IMR-90 (cell line): ENCODE measurements around the gene INPP5A. TPM values are rescaled to one million over a fixed set of nuclear protein-coding genes. Genes with fewer than 3 reads are reported as not detected.

Experiments used
- ATAC-seq: fragments of 200-7000 bp; cut with Tn5 transposase; 2 replicates; pipeline ENCODE4 v1.9.1; 2020; ENCODE audit warnings: low read depth, mild to moderate bottlenecking, moderate library complexity
- BruUV-seq: library from RNA; stranded (reverse); fragments of 400-500 nt; replicated peaks from 2 replicates; lab custom pipeline; 2021; lab: Mats Ljungman, UMichigan
- CTCF ChIA-PET: fragments of 300-600 bp; formaldehyde crosslinking; extraction: SDS; loops from one replicate; lab custom pipeline; 2021; ENCODE audit warnings: antibody characterized with exemption; lab: Yijun Ruan, JAX
- POLR2A ChIA-PET: fragments of 300-600 bp; sonication (Branson Sonifier 250); formaldehyde crosslinking; loops from one replicate; lab custom pipeline; 2022; ENCODE audit warnings: antibody characterized with exemption; ENCODE audit not compliant: unreplicated experiment; lab: Charles Lee
- DNase-seq: peaks from one replicate; pipeline ENCODE4 v3.0.0; 2013
- H2AFZ ChIP-seq: replicated peaks from 2 replicates; pipeline ENCODE3; 2013; ENCODE audit warnings: low read length, mild to moderate bottlenecking; ENCODE audit not compliant: poor library complexity
- H2AK5ac ChIP-seq: 2 replicates; pipeline ENCODE4 v1.6.1; 2013; ENCODE audit warnings: low read depth, low read length, inconsistent platforms
- H2AK9ac ChIP-seq: replicated peaks from 2 replicates; pipeline ENCODE3; 2013; ENCODE audit warnings: mild to moderate bottlenecking, low read depth, low read length, moderate library complexity; ENCODE audit not compliant: poor library complexity
- H2BK120ac ChIP-seq: 2 replicates; pipeline ENCODE4 v1.6.1; 2013; ENCODE audit warnings: low read depth, low read length, inconsistent platforms
- H2BK15ac ChIP-seq: 3 replicates; pipeline ENCODE4 v1.6.1; 2013; ENCODE audit warnings: low read depth, low read length, inconsistent platforms
- H2BK20ac ChIP-seq: 2 replicates; pipeline ENCODE4 v1.6.1; 2013; ENCODE audit warnings: low read depth, mild to moderate bottlenecking, inconsistent platforms, low read length, moderate library complexity
- H2BK5ac ChIP-seq: 2 replicates; pipeline ENCODE4 v1.6.1; 2013; ENCODE audit warnings: mild to moderate bottlenecking, low read depth, low read length, inconsistent platforms; ENCODE audit not compliant: poor library complexity, severe bottlenecking
- H3K14ac ChIP-seq: replicated peaks from 2 replicates; pipeline ENCODE4 v1.6.1; 2013; ENCODE audit warnings: low read depth, low read length, inconsistent platforms
- H3K18ac ChIP-seq: 2 replicates; pipeline ENCODE4 v1.6.1; 2013; ENCODE audit warnings: low read depth, low read length, control low read depth
- H3K23ac ChIP-seq: 2 replicates; pipeline ENCODE4 v1.6.1; 2013; ENCODE audit warnings: low read depth, low read length, inconsistent platforms
- H3K27ac ChIP-seq: 2 replicates; pipeline ENCODE4 v1.5.1; 2013; ENCODE audit warnings: mild to moderate bottlenecking, control low read depth, low read length; ENCODE audit not compliant: insufficient read depth
- H3K27me3 ChIP-seq: 2 replicates; pipeline ENCODE4 v1.6.1; 2013; ENCODE audit warnings: low read length; ENCODE audit not compliant: control insufficient read depth, insufficient read depth
- H3K36me3 ChIP-seq: 2 replicates; pipeline ENCODE4 v1.6.1; 2013; ENCODE audit warnings: low read length, mixed read lengths; ENCODE audit not compliant: control insufficient read depth, insufficient read depth
- H3K4ac ChIP-seq: 2 replicates; pipeline ENCODE4 v1.6.1; 2013; ENCODE audit warnings: low read depth, low read length, inconsistent platforms
- H3K4me1 ChIP-seq: 2 replicates; pipeline ENCODE4 v1.6.1; 2013; ENCODE audit warnings: low read length, mixed read lengths; ENCODE audit not compliant: control insufficient read depth, insufficient read depth
- H3K4me2 ChIP-seq: 2 replicates; pipeline ENCODE4 v1.6.1; 2013; ENCODE audit warnings: low read depth, mild to moderate bottlenecking, control low read depth, low read length, moderate library complexity
- H3K4me3 ChIP-seq: 2 replicates; pipeline ENCODE4 v1.5.1; 2013; ENCODE audit warnings: low read depth, mild to moderate bottlenecking, control low read depth, low read length, moderate library complexity; ENCODE audit not compliant: insufficient read depth
- H3K56ac ChIP-seq: 2 replicates; pipeline ENCODE4 v1.6.1; 2013; ENCODE audit warnings: low read length, inconsistent platforms; ENCODE audit not compliant: insufficient read depth; ENCODE audit errors: extremely low read depth
- H3K79me1 ChIP-seq, 2 experiments: 2 replicates each; pipeline ENCODE4 v1.6.1; 2013; ENCODE audit warnings: low read length in 2 of 2, inconsistent platforms in 1 of 2, low read depth in 1 of 2
- H3K9ac ChIP-seq: 2 replicates; pipeline ENCODE4 v1.6.1; 2013; ENCODE audit warnings: low read depth, low read length, control low read depth
- H3K9me1 ChIP-seq: 2 replicates; pipeline ENCODE4 v1.6.1; 2013; ENCODE audit warnings: low read length, inconsistent platforms; ENCODE audit not compliant: insufficient read depth
- H3K9me3 ChIP-seq: 2 replicates; pipeline ENCODE4 v1.6.1; 2013; ENCODE audit warnings: low read length; ENCODE audit not compliant: control insufficient read depth, insufficient read depth
- H4K20me1 ChIP-seq: 2 replicates; pipeline ENCODE4 v1.6.1; 2013; ENCODE audit warnings: low read length, inconsistent platforms; ENCODE audit not compliant: insufficient read depth
- H4K5ac ChIP-seq: 2 replicates; pipeline ENCODE4 v1.6.1; 2013; ENCODE audit warnings: mild to moderate bottlenecking, low read depth, low read length, control low read depth
- H4K8ac ChIP-seq, 2 experiments: 2 replicates each; pipeline ENCODE4 v1.6.1; 2013; ENCODE audit warnings: low read depth in 2 of 2, low read length in 2 of 2, control low read depth in 1 of 2, inconsistent platforms in 1 of 2
- H4K91ac ChIP-seq: 2 replicates; pipeline ENCODE4 v1.6.1; 2013; ENCODE audit warnings: low read depth, low read length, inconsistent platforms; ENCODE audit not compliant: insufficient read depth
- BHLHE40 ChIP-seq: fragments of 150-350 bp; IDR thresholded peaks from 2 replicates; pipeline ENCODE4 v1.6.1; 2016; ENCODE audit warnings: mild to moderate bottlenecking, low read depth, low read length
- CEBPB ChIP-seq: IDR thresholded peaks from 2 replicates; pipeline ENCODE4 v1.6.1; 2012; ENCODE audit warnings: low read depth, low read length, improper control_type of control experiment
- MAFK ChIP-seq: IDR thresholded peaks from 2 replicates; pipeline ENCODE4 v1.6.1; 2012; ENCODE audit warnings: low read depth, low read length, improper control_type of control experiment
- MXI1 ChIP-seq: IDR thresholded peaks from 2 replicates; pipeline ENCODE4 v1.6.1; 2012; ENCODE audit warnings: low read depth, mild to moderate bottlenecking, low read length, moderate library complexity, borderline replicate concordance
- POLR2A ChIP-seq: IDR thresholded peaks from 2 replicates; pipeline ENCODE4 v1.6.1; 2012; ENCODE audit warnings: mild to moderate bottlenecking, low read depth, low read length
- RAD21 ChIP-seq: IDR thresholded peaks from 2 replicates; pipeline ENCODE4 v1.6.1; 2012; ENCODE audit warnings: low read length, improper control_type of control experiment
- RFX5 ChIP-seq: IDR thresholded peaks from 2 replicates; pipeline ENCODE4 v1.8.0; 2012; ENCODE audit warnings: low read depth, mild to moderate bottlenecking, low read length, moderate library complexity
- SMC3 ChIP-seq: fragments of 150-350 bp; IDR thresholded peaks from 2 replicates; pipeline ENCODE4 v1.6.1; 2016; ENCODE audit warnings: low read depth, mild to moderate bottlenecking, antibody characterized with exemption, low read length, moderate library complexity
- WGBS, 2 experiments: methylation state at CpG; one replicate each; pipeline versions ENCODE4 v1.1.5 to v1.1.7; 2013; ENCODE audit warnings: missing lambda C conversion rate in 2 of 2; ENCODE audit not compliant: insufficient read length in 1 of 2; ENCODE audit errors: extremely low coverage in 2 of 2; 5-methylcytosine and 5-hydroxymethylcytosine counted together
- dilution Hi-C: fragments of 300-500 bp; cut with HindIII; formaldehyde crosslinking; loops from one replicate; pipeline ENCODE4 v1.14.3; 2018; ENCODE audit warnings: low sequenced_read_pairs; ENCODE audit not compliant: unreplicated experiment
- in situ Hi-C: fragments of 300-500 bp; cut with MboI; formaldehyde crosslinking; loops from 3 replicates; pipeline ENCODE4 v1.14.3; 2019; ENCODE audit warnings: low sequenced_read_pairs, inconsistent platforms, mixed read lengths
- intact Hi-C: fragments of 100-400 bp; cut with micrococcal nuclease; formaldehyde crosslinking; loops from 2 replicates; pipeline ENCODE4 v1.10.0; 2022
- polyA plus RNA-seq, 3 experiments: library from polyadenylated mRNA; depleted of rRNA; stranded (reverse); fragments of >200 nt; gene quantifications; 2 replicates each; pipeline ENCODE4 v1.2.3, GENCODE V29; 2012; ENCODE audit warnings: low replicate concordance in 1 of 3
- total RNA-seq: library from RNA; depleted of rRNA; stranded (reverse); fragments of >200 nt; gene quantifications from 2 replicates; pipeline ENCODE4 v1.2.3, GENCODE V29; 2012
- TF ChIP-seq, protein P1 (sequence below): fragments of 150-350 bp; IDR thresholded peaks from 2 replicates; pipeline ENCODE4 v1.6.1; 2017; ENCODE audit warnings: mild to moderate bottlenecking, antibody characterized with exemption, low read length, low read depth
- TF ChIP-seq, protein P2 (sequence below): fragments of 150-350 bp; IDR thresholded peaks from 2 replicates; pipeline ENCODE4 v1.6.1; 2016; ENCODE audit warnings: low read depth, mild to moderate bottlenecking, low read length, moderate library complexity, borderline replicate concordance
- TF ChIP-seq, protein P3 (sequence below): conservative IDR thresholded peaks from 2 replicates; pipeline ENCODE4 v1.5.1; 2012; ENCODE audit warnings: mild to moderate bottlenecking, low read depth, low read length, improper control_type of control experiment

INPP5A gene
- total and polyA plus RNA-seq, 2 of the 4 experiments (the other 2 are of a cell fraction) = 21.4 to 36.7 TPM

DNA sequence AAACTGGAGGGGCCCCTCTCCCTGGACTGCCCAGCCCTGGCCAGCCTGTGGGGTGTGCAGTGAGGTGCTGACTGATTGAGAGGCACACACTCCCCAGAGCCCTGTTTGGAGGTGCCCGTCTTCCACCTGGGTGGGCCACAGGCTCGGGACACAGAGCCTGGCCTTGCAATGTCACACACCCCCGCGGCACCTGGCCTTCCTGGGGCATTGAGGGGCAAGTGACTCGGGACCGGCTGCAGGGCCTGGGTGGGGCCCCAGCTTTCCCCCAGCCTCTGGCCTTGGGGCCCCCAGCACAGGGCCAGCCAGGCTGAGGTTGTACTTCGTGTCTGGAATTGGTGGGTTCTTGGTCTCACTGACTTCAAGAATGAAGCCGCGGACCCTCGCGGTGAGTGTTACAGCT, 262.3 kb downstream of the INPP5A start:
- in situ Hi-C loops (no loop called here), dilution Hi-C loops (no loop called here), intact Hi-C loops (no loop called here)
- Histone ChIP-seq H3K79me1 (no peaks in the 10 kb centered on the region), H2AFZ (no peak overlapping the region), H3K18ac (no peak overlapping the region), H2BK5ac (no peak overlapping the region), H4K20me1 (no peaks in the 10 kb centered on the region), H3K36me3 (no peaks in the 10 kb centered on the region), H3K4me3 (no peak overlapping the region), H4K91ac (no peak overlapping the region), H3K27me3 (peaks cover 12% of the 10 kb centered on the region; the same call in 1 of the 2 replicates), H3K56ac (no peak overlapping the region), H3K9me3 (peaks cover 5% of the 10 kb centered on the region), H3K4me2 (no peak overlapping the region), H3K27ac (no peak overlapping the region), H3K4ac (no peak overlapping the region), H3K23ac (no peak overlapping the region), H4K5ac (no peak overlapping the region), H2BK20ac (no peak overlapping the region), H4K8ac (no peak overlapping the region), H3K14ac (no peak overlapping the region), H2BK120ac (no peak overlapping the region), H3K4me1 (no peaks in the 10 kb centered on the region), H3K9ac (no peak overlapping the region), H2AK9ac (no peak overlapping the region), H2BK15ac (no peak overlapping the region), H3K9me1 (no peaks in the 10 kb centered on the region), H2AK5ac (no peak overlapping the region)
- TF ChIP-seq, protein P1, sequence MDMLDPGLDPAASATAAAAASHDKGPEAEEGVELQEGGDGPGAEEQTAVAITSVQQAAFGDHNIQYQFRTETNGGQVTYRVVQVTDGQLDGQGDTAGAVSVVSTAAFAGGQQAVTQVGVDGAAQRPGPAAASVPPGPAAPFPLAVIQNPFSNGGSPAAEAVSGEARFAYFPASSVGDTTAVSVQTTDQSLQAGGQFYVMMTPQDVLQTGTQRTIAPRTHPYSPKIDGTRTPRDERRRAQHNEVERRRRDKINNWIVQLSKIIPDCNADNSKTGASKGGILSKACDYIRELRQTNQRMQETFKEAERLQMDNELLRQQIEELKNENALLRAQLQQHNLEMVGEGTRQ = no peak
- TF ChIP-seq BHLHE40 (no peak), POLR2A (no peak), MAFK (no peak), RAD21 (no peak), RFX5 (no peak), SMC3 (no peak), CEBPB (no peak), MXI1 (no peak)
- TF ChIP-seq, protein P2, sequence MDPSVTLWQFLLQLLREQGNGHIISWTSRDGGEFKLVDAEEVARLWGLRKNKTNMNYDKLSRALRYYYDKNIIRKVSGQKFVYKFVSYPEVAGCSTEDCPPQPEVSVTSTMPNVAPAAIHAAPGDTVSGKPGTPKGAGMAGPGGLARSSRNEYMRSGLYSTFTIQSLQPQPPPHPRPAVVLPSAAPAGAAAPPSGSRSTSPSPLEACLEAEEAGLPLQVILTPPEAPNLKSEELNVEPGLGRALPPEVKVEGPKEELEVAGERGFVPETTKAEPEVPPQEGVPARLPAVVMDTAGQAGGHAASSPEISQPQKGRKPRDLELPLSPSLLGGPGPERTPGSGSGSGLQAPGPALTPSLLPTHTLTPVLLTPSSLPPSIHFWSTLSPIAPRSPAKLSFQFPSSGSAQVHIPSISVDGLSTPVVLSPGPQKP = no peak
- TF ChIP-seq, protein P3, sequence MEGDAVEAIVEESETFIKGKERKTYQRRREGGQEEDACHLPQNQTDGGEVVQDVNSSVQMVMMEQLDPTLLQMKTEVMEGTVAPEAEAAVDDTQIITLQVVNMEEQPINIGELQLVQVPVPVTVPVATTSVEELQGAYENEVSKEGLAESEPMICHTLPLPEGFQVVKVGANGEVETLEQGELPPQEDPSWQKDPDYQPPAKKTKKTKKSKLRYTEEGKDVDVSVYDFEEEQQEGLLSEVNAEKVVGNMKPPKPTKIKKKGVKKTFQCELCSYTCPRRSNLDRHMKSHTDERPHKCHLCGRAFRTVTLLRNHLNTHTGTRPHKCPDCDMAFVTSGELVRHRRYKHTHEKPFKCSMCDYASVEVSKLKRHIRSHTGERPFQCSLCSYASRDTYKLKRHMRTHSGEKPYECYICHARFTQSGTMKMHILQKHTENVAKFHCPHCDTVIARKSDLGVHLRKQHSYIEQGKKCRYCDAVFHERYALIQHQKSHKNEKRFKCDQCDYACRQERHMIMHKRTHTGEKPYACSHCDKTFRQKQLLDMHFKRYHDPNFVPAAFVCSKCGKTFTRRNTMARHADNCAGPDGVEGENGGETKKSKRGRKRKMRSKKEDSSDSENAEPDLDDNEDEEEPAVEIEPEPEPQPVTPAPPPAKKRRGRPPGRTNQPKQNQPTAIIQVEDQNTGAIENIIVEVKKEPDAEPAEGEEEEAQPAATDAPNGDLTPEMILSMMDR = no peak
- ATAC-seq (no peak), DNase-seq (no peak)
- no TSS peak for BruUV-seq
- POLR2A ChIA-PET = no interaction called here
- WGBS, 2 experiments = 74% methylated on average over 4 of the region's 11 CpGs; no CpG with 5 or more reads in 1 of the 2 experiments
- CTCF ChIA-PET = no interaction called here
